ENCODE measurements around the gene CTSA.

The CTSA gene

DNA sequence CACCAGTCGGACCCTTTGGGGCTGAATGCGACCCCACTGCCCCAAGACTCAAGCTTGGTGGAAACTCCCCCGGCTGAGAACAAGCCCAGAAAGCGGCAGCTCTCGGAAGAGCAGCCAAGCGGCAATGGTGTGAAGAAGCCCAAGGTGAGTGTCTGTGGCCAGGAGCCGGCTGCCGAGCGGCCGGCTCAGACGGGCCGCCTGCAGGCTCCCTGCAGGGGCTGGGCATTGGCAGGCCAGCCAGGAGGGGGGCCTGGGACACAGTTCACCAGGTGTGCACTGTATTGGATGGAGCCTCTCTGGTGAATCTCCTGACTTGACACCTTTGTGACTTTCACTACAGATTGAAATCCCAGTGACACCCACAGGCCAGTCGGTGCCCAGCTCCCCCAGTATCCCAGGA, 49.3 kb downstream of the CTSA start:
- DNase-seq (ENCODE audit: low read depth): no peak

DNA sequence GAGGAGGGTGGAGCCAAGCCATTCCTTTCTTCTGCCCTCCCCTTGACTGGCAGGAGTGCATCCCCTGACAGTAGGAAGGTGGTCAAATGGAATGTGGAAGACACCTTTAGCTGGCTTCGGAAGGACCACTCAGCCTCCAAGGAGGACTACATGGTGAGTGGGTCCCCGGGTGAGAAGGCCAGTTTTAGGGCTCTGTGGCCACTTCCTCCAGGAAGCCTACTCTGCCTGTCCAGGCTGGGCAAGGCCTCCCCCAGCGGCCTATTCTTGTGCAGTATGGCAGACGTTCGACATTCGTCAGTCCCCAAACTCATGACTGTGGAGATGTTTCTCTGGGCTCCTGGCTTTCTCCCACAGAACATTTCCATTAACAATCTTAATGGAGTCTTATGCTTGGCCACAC, 52.5 kb downstream of the CTSA start:
- no peak for DNase-seq (ENCODE audit: low read depth)

DNA sequence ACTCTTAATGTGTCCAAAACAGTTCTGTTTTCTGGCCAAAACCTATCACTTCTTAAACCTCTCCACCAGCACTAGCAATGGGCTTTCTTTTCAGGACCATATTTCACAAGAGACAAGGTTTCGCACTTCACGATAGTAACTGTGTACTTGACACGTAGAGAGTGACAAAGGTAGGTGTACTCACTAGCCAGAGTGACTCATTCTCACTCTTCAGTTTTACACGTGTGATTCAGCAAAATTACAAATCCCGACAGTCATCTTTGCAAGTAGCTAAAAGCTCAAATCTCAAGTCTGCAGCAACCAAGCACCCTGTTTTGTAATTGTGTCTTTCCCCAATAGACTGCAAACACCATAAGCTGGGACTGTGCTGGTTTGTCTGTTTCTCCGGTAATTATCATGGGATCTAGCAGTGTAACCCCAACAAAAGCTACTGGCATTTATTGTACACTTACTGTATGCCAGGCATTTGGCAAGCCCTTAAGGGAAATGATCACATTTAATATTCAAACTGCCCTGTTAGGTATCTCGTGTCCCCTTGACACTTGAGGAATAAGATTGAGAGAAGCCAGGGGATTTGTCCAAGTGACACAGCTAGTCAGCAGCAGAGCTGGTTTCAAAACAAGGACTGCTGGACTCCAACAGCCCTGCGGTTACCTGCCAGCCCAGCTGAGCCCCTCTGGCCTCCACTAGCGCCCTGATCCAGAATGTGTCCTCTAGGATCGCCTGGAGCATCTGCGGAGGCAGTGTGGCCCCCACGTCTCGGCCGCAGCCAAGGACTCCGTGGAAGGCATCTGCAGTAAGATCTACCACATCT, 53.2 kb downstream of the CTSA start:
- no peak for DNase-seq (ENCODE audit: low read depth)

GRCh38 chr20:45944965-45945677, 54.0 kb downstream of the CTSA start:
- no peak for DNase-seq (ENCODE audit: low read depth)

DNA sequence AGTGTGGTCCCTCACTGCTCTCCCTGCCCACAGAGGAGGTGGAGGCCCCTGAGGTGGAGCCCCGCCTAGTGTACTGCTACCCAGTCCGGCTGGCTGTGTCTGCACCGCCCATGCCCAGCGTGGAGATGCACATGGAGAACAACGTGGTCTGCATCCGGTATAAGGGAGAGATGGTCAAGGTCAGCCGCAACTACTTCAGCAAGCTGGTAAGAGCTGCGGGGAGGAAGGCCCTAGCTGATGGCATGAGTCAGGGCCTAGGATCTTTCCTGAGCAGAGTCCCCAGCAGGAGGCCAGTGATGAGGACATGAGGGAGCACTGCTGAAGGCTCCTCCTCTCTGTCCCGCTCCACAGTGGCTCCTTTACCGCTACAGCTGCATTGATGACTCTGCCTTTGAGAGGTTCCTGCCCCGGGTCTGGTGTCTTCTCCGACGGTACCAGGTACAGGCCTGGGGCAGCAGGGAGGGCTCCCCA, 54.6 kb downstream of the CTSA start:
- no peak for DNase-seq (ENCODE audit: low read depth)

GRCh38 chr20:45946149-45946970, 55.2 kb downstream of the CTSA start:
- DNase-seq (ENCODE audit: low read depth): peak; percentile 57

DNA sequence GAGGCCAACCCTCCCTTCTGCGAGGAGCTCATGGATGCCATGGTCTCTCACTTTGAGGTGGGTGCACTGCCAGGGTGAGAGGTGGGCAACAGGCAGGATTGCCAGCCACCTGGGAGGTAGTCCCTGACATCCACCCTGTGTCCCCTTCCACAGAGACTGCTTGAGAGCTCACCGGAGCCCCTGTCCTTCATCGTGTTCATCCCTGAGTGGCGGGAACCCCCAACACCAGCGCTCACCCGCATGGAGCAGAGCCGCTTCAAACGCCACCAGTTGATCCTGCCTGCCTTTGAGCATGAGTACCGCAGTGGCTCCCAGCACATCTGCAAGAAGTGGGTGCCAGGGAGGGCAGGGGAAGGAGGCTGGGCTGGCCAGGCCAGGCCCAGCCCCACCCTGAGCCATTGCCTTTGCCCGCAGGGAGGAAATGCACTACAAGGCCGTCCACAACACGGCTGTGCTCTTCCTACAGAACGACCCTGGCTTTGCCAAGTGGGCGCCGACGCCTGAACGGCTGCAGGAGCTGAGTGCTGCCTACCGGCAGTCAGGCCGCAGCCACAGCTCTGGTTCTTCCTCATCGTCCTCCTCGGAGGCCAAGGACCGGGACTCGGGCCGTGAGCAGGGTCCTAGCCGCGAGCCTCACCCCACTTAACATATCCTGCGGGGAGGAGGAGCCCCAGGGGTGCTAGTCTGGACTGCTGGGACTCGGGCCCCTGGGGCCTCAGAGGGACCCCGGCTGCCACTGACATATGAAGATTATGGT, 56.2 kb downstream of the CTSA start:
- no peak for DNase-seq (ENCODE audit: low read depth)

GRCh38 chr20:45948261-45948733, 57.2 kb downstream of the CTSA start:
- no peak for DNase-seq (ENCODE audit: low read depth)

Data from stimulated activated CD8-positive, alpha-beta memory T cell treated with anti-CD3 and anti-CD28 coated beads, Interleukin-12 subunit alpha, Interleukin-12 subunit beta, amount 100 ng/mL, for 4 hours (primary cell).